ENCODE data around the gene NAA60.

Gene NAA60

GRCh38 chr16:3443108-3444031, at the start of gene NAA60, which contains the start of gene ZNF597:
Gene NAA60, plus strand, starts transcription at chr16:3443680. Its CDS starts 32,548 bp downstream, at chr16:3476228.
Gene ZNF597, minus strand, starts transcription at chr16:3443504. Its CDS starts 351 bp downstream, at chr16:3443153.
- TF ChIP-seq POLR2A (IDR thresholded peaks at IDR 0.05; ENCODE audit: low read length): peak; percentile 59
- TF ChIP-seq GATA1 (IDR thresholded peaks at IDR 0.05; ENCODE audit: low read depth, low read length): no peak
- peak; percentile 91 to 92 for DNase-seq

DNA sequence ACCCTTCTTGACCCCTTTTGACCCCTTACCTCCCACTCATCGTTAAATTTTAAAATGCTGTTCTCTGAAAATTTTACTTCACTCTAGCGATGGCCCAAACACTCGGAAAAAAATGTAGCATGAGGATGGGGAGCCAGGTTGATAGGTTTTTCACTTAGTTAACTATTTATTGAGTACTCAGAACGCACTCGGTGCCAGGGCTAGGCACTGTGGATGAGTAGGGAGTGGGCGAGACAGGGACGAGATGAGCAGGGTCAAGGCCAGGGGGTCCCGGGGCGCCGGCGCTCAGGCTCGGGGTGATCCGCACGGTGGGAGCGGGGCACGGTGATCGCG, 43.1 kb upstream of the NAA60 start:
- no peak for DNase-seq
- TF ChIP-seq POLR2A (IDR thresholded peaks at IDR 0.05; ENCODE audit: low read length): no peak
- no peak for TF ChIP-seq GATA1 (IDR thresholded peaks at IDR 0.05; ENCODE audit: low read depth, low read length)

DNA sequence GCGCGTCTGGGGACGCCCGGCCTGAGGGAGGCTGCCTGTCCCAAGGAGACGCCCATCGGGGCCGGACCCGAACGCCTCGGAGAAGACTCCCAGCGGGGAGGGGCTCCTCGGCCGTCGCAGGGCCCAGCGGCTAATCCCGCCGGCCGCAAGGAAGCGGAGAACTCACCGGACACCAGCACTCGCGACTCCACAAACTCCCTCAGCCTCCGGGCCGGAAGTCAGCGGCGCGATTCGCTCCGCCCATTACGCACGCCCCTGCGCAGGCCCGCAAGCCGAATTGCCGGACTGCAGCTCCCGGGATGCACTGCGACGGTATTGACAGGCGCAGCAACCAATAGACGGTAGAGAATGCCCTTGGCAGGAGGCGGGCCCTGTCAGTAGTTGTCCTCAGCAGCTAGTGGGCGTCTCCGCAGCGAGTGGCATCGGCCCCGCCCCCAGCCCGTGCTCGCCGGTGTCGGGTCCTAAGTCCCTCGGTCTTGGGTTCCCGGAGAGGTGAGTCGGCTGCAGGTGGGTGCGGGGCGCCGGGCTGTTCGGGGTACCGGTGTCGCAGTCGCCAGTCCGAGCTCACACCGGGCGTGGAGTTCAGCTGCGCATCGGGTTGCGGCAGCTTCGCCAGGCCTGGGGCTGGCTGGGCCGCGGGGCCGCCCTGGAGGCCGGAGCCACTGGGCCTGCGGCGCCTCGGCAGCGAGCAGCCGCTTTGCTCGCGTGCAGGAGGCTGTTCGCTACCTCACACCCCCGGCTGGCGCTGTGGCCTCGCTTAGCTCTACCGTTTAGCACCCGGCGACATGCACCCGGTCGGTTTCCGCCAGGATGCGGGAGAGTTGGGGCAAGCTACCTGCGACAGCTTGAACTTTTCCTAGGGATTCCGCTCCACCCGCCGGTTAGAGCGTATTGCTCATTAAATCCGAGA, 42.4 kb upstream of the NAA60 start, which contains the start of the genes ZNF174 and ZSCAN32:
TSS of gene ZNF174 (plus strand) at position 437 of the 910 bp plus-strand sequence. CDS start 790 bp downstream, outside the sequence.
TSS of gene ZSCAN32 (minus strand) at position 226 of the 910 bp plus-strand sequence. CDS start 3,447 bp downstream, outside the sequence.
- TF ChIP-seq POLR2A (IDR thresholded peaks at IDR 0.05; ENCODE audit: low read length) (peak; percentile 90), GATA1 (IDR thresholded peaks at IDR 0.05; ENCODE audit: low read depth, low read length) (no peak)
- peak; percentile 99 to 100 for DNase-seq

GRCh38 chr16:3401719-3402397, 41.6 kb upstream of the NAA60 start:
- peak in 1 of 2 experiments; percentile 45 for DNase-seq
- TF ChIP-seq POLR2A (IDR thresholded peaks at IDR 0.05; ENCODE audit: low read length): no peak
- no peak for TF ChIP-seq GATA1 (IDR thresholded peaks at IDR 0.05; ENCODE audit: low read depth, low read length)

DNA sequence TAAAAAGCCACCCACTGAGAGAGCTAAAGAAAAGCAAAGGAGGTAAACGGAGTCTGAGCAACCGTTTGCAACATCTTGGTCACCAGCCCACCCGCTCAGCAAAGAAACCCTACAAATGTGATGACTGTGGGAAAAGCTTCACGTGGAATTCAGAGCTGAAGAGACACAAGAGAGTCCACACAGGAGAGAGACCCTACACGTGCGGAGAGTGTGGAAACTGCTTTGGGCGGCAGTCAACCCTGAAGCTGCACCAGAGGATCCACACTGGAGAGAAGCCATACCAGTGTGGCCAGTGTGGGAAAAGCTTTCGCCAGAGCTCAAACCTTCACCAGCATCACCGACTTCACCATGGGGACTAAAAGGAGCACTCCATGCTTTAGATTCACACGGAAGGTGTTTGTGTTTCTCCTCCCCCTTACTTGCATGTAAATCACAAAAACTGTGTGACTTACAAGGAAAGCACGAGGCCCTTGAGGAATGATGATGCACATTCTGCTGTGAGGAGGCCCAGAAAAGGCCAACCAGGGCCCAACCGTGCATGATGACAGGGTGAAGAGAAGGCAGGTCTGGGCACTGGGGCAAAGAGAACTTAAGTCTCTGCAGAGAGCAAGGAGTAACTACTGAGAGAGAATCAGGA, 34.8 kb upstream of the NAA60 start:
- no peak for TF ChIP-seq POLR2A (IDR thresholded peaks at IDR 0.05; ENCODE audit: low read length)
- no peak for TF ChIP-seq GATA1 (IDR thresholded peaks at IDR 0.05; ENCODE audit: low read depth, low read length)
- DNase-seq: peak in 1 of 2 experiments; percentile 16

- DNase-seq: no peak
- TF ChIP-seq GATA1 (IDR thresholded peaks at IDR 0.05; ENCODE audit: low read depth, low read length): no peak
- no peak for TF ChIP-seq POLR2A (IDR thresholded peaks at IDR 0.05; ENCODE audit: low read length)
Observed at GRCh38 chr16:3413730-3414379, 29.6 kb upstream of the NAA60 start.

DNA sequence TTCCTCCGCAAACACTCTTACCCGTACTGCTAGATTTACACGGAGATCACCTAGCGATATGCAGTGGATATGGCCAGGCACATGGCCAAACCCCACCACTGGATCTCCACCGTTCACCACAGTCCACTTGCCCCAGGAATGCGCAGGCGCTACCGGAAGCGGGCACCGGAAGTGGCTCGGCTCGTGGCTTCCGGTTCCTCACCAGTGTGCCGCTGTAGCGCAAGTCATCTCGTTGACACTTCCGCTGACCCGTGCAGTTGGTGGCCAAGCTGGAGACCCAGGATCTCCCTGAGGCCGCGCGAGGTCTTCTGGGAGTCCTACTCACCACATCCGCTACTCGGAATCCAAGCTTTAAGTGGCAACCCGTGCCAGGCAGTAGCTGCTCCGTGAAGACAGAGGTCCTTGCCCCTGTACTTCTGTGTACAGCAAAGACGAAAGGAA, 11.7 kb upstream of the NAA60 start:
- peak; percentile 37 to 61 for DNase-seq
- TF ChIP-seq POLR2A (IDR thresholded peaks at IDR 0.05; ENCODE audit: low read length): no peak
- no peak for TF ChIP-seq GATA1 (IDR thresholded peaks at IDR 0.05; ENCODE audit: low read depth, low read length)

- DNase-seq: no peak
- TF ChIP-seq GATA1 (IDR thresholded peaks at IDR 0.05; ENCODE audit: low read depth, low read length): no peak
- TF ChIP-seq POLR2A (IDR thresholded peaks at IDR 0.05; ENCODE audit: low read length): no peak
Observed at GRCh38 chr16:3434373-3434772, 9.1 kb upstream of the NAA60 start.

DNA sequence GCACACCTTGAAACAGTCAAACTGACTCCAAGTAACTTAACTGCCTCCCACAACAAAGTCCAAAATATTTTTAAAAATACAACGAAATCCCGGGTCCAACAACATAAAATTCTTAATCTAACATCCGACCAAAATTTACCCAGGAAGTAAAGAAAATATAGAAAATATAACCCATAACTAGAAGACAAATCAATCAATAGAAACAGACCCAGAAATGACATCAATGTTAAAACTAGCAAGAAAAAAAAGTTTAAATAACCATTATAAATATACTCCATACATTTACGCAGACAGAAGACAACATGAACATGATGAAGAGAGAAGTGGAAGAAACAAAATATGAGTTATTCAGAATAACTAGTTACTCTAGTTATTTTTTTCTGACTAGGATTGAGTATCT, 3.8 kb upstream of the NAA60 start:
- TF ChIP-seq GATA1 (IDR thresholded peaks at IDR 0.05; ENCODE audit: low read depth, low read length): no peak
- TF ChIP-seq POLR2A (IDR thresholded peaks at IDR 0.05; ENCODE audit: low read length): no peak
- no peak for DNase-seq

- peak; percentile 58 for TF ChIP-seq POLR2A (IDR thresholded peaks at IDR 0.05; ENCODE audit: low read length)
- no peak for TF ChIP-seq GATA1 (IDR thresholded peaks at IDR 0.05; ENCODE audit: low read depth, low read length)
- DNase-seq: peak; percentile 63
Observed at GRCh38 chr16:3444032-3444388, 530 bp downstream of the NAA60 start.

DNA sequence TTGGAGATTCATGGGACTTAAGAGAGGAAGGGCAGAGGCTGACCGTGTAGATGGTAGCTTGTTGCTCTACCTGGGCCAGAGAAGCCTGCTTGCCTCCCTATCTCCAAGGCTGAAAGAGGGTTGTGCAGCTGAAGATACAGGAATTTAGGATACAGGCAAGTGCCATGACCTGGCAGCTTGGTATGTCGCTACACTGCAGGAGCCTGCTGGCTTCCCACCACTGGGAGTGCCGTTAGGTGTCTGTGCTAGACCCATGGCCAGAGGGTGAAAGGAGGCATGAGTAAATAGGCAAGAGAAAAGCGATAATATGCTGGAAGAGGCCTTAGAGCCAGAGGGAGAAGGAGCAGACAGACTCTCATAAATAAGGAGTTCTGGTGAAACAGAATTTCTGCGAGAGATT, 10.6 kb downstream of the NAA60 start:
- no peak for TF ChIP-seq GATA1 (IDR thresholded peaks at IDR 0.05; ENCODE audit: low read depth, low read length)
- no peak for TF ChIP-seq POLR2A (IDR thresholded peaks at IDR 0.05; ENCODE audit: low read length)
- DNase-seq: no peak

GRCh38 chr16:3454631-3455147, 11.2 kb downstream of the NAA60 start:
- DNase-seq: no peak
- no peak for TF ChIP-seq POLR2A (IDR thresholded peaks at IDR 0.05; ENCODE audit: low read length)
- no peak for TF ChIP-seq GATA1 (IDR thresholded peaks at IDR 0.05; ENCODE audit: low read depth, low read length)
